GM12878 (cell line): ENCODE results near the gene HNRNPA0. TPM values are rescaled to one million over a fixed set of nuclear protein-coding genes. Genes with fewer than 3 reads are reported as not detected.

Experiments
- BCL11A ChIP-seq: IDR thresholded peaks from 2 replicates; pipeline ENCODE4 v1.6.1; 2011; ENCODE audit warnings: low read depth, low read length
- BHLHE40 ChIP-seq, 2 experiments: fragments of 450-650 bp in 1 of 2; IDR thresholded peaks; 2 replicates each; pipeline ENCODE4 v1.6.1; 2011 to 2017; ENCODE audit warnings: low read depth in 2 of 2, borderline replicate concordance in 1 of 2, improper control_type of control experiment in 1 of 2, low read length in 1 of 2, mild to moderate bottlenecking in 1 of 2
- CEBPB ChIP-seq, 2 experiments: fragments of 150-350 bp in 1 of 2; IDR thresholded peaks; 2 replicates each; pipeline ENCODE4 v1.6.1; 2012 to 2014; ENCODE audit warnings: low read depth in 2 of 2, low read length in 2 of 2, borderline replicate concordance in 1 of 2, inconsistent platforms in 1 of 2
- ELK1 ChIP-seq: IDR thresholded peaks from 2 replicates; pipeline ENCODE4 v1.6.1; 2012; ENCODE audit warnings: low read depth, low read length, improper control_type of control experiment
- MAX ChIP-seq: IDR thresholded peaks from 2 replicates; pipeline ENCODE4 v1.6.1; 2012; ENCODE audit warnings: low read depth, low read length, improper control_type of control experiment
- NBN ChIP-seq: fragments of 450-650 bp; IDR thresholded peaks from 2 replicates; pipeline ENCODE4 v1.6.1; 2016
- PAX8 ChIP-seq: fragments of 450-650 bp; IDR thresholded peaks from 2 replicates; pipeline ENCODE4 v1.6.1; 2017; ENCODE audit warnings: mild to moderate bottlenecking, moderate library complexity
- POLR2AphosphoS5 ChIP-seq: IDR thresholded peaks from 2 replicates; pipeline ENCODE4 v1.6.1; 2011; ENCODE audit warnings: mild to moderate bottlenecking, low read length, inconsistent platforms
- PRDM15 ChIP-seq: fragments of 450-650 bp; formaldehyde crosslinking; IDR thresholded peaks from 2 replicates; pipeline ENCODE4 v1.4.0; 2020; ENCODE audit warnings: mild to moderate bottlenecking, moderate library complexity
- RAD51 ChIP-seq: fragments of 450-650 bp; IDR thresholded peaks from 2 replicates; pipeline ENCODE4 v1.6.1; 2016; ENCODE audit warnings: moderate library complexity, mild to moderate bottlenecking, inconsistent platforms
- RB1 ChIP-seq: fragments of 450-650 bp; formaldehyde crosslinking; IDR thresholded peaks from 2 replicates; pipeline ENCODE4 v1.6.1; 2017; ENCODE audit warnings: mild to moderate bottlenecking, borderline replicate concordance
- RBBP5 ChIP-seq: fragments of 200-600 bp; sonication (generic); conservative IDR thresholded peaks from 2 replicates; pipeline ENCODE4 v1.6.1; 2016
- SPI1 ChIP-seq: IDR thresholded peaks from 2 replicates; pipeline ENCODE4 v1.6.1; 2011; ENCODE audit warnings: low read depth, mild to moderate bottlenecking, low read length, moderate library complexity, borderline replicate concordance; ENCODE audit not compliant: insufficient read depth
- SUPT20H ChIP-seq: IDR thresholded peaks from 2 replicates; pipeline ENCODE4 v1.6.1; 2011; ENCODE audit warnings: low read depth, mild to moderate bottlenecking, low read length, moderate library complexity, borderline replicate concordance; ENCODE audit not compliant: control insufficient read depth
- ZBTB11 ChIP-seq: fragments of 450-650 bp; formaldehyde crosslinking; IDR thresholded peaks from 2 replicates; pipeline ENCODE4 v1.5.0; 2022; ENCODE audit warnings: mild to moderate bottlenecking, missing genetic modification characterization
- ZBTB33 ChIP-seq: fragments of 450-650 bp; IDR thresholded peaks from 2 replicates; pipeline ENCODE4 v1.6.1; 2017; ENCODE audit warnings: mild to moderate bottlenecking
- ZSCAN29 ChIP-seq: fragments of 450-650 bp; IDR thresholded peaks from 2 replicates; pipeline ENCODE4 v1.6.1; 2017; ENCODE audit warnings: mild to moderate bottlenecking, moderate library complexity
- polyA plus RNA-seq, 11 experiments: library from polyadenylated mRNA; depleted of rRNA in 4 of 11; unstranded in 6 of 11; stranded (reverse) in 5 of 11; fragments of >200 nt; fragmentation: Nextera tagmentation in 4 of 11; fragmentation: Illumina TruSeq in 1 of 11; extraction: Ambion mirVana in 4 of 11; extraction: Trizol in 1 of 11; gene quantifications; 1 replicate in 1 of 11; 2 replicates in 10 of 11; pipeline versions ENCODE4 v1.2.1 to v1.2.3, GENCODE V29; 2011 to 2016; ENCODE audit warnings: inconsistent platforms in 2 of 11, missing spikeins in 2 of 11, low read depth in 1 of 11
- total RNA-seq, 4 experiments: library from RNA; depleted of rRNA in 3 of 4; stranded (reverse); fragments of >200 nt in 3 of 4; fragmentation: Illumina TruSeq in 1 of 4; extraction: Trizol in 1 of 4; gene quantifications; 2 replicates each; pipeline versions ENCODE4 v1.2.1 to v1.2.3, GENCODE V29; 2013 to 2021

HNRNPA0 gene
- total and polyA plus RNA-seq, 10 of the 15 experiments (the other 5 are each of a cell fraction or from before 2014, with no cell fraction given): 6.3 to 45.0 (median 12.5) TPM

GRCh38 chr5:137754188-137754960, at the start of gene HNRNPA0 (continued):
- peak; percentile 61; the same call in 1 of the 2 replicates for TF ChIP-seq ELK1
- TF ChIP-seq SUPT20H: peak; percentile 74; the same call in 1 of the 2 replicates
- TF ChIP-seq CEBPB (IDR thresholded peaks at IDR 0.05; ENCODE audit: borderline replicate concordance in 1 of 2, low read depth in 2 of 2, low read length in 2 of 2): no peak
- TF ChIP-seq ZBTB33: no peak; the same call in 1 of the 2 replicates
- no peak for TF ChIP-seq RAD51
- peak; percentile 99 for TF ChIP-seq NBN
- TF ChIP-seq ZBTB11: no peak
- TF ChIP-seq MAX: no peak; the same call in 1 of the 2 replicates
- TF ChIP-seq PRDM15: no peak
- TF ChIP-seq POLR2AphosphoS5: peak; percentile 98
- peak; percentile 97; the same call in 1 of the 2 replicates for TF ChIP-seq RB1
- peak; percentile 88 for TF ChIP-seq SPI1
- TF ChIP-seq RBBP5: 0 out of 2 replicates have a peak, but pooled peaks have one; percentile 35
- no peak for TF ChIP-seq PAX8
- peak; percentile 36 to 72; a peak in 3 of 4 replicates for TF ChIP-seq BHLHE40 (IDR thresholded peaks at IDR 0.05; ENCODE audit: borderline replicate concordance in 1 of 2, low read depth in 2 of 2, low read length in 1 of 2)
- no peak for TF ChIP-seq ZSCAN29
- no peak for TF ChIP-seq BCL11A
